ENCODE data around the gene RIOX2.

RIOX2 gene

GRCh38 chr3:97968376-97968775, 3.9 kb downstream of the RIOX2 start:
- DNase-seq (ENCODE audit: low read depth), result no peak
- no peak overlapping the region for H3K4me3 ChIP-seq (ENCODE audit: control insufficient read depth, low read depth, low read length)
- no peak for TF ChIP-seq CTCF (conservative IDR thresholded peaks at IDR 0.05; ENCODE audit: control insufficient read depth, insufficient read depth, low read depth, low read length)

GRCh38 chr3:97967966-97968365, 4.3 kb downstream of the RIOX2 start:
- peak; percentile 19 for TF ChIP-seq CTCF (conservative IDR thresholded peaks at IDR 0.05; ENCODE audit: control insufficient read depth, insufficient read depth, low read depth, low read length)
- H3K4me3 ChIP-seq (ENCODE audit: control insufficient read depth, low read depth, low read length), result no peak overlapping the region
- DNase-seq (ENCODE audit: low read depth), result no peak

- H3K4me3 ChIP-seq (ENCODE audit: control insufficient read depth, low read depth, low read length), result no peak overlapping the region
- peak; percentile 51 for DNase-seq (ENCODE audit: low read depth)
- no peak for TF ChIP-seq CTCF (conservative IDR thresholded peaks at IDR 0.05; ENCODE audit: control insufficient read depth, insufficient read depth, low read depth, low read length)
These were observed 11.1 kb downstream of the RIOX2 start for GRCh38 chr3:97960993-97961766.

- TF ChIP-seq CTCF (conservative IDR thresholded peaks at IDR 0.05; ENCODE audit: control insufficient read depth, insufficient read depth, low read depth, low read length), result no peak
- no peak for DNase-seq (ENCODE audit: low read depth)
- H3K4me3 ChIP-seq (ENCODE audit: control insufficient read depth, low read depth, low read length), result no peak overlapping the region
These were observed 11.7 kb downstream of the RIOX2 start for GRCh38 chr3:97960551-97960950.

- DNase-seq (ENCODE audit: low read depth), result no peak
- TF ChIP-seq CTCF (conservative IDR thresholded peaks at IDR 0.05; ENCODE audit: control insufficient read depth, insufficient read depth, low read depth, low read length), result no peak
- H3K4me3 ChIP-seq (ENCODE audit: control insufficient read depth, low read depth, low read length), result no peak overlapping the region
These were observed 12.4 kb downstream of the RIOX2 start for GRCh38 chr3:97959872-97960271.

GRCh38 chr3:97958796-97959195, 13.4 kb downstream of the RIOX2 start:
- DNase-seq (ENCODE audit: low read depth), result no peak
- H3K4me3 ChIP-seq (ENCODE audit: control insufficient read depth, low read depth, low read length), result no peak overlapping the region
- no peak for TF ChIP-seq CTCF (conservative IDR thresholded peaks at IDR 0.05; ENCODE audit: control insufficient read depth, insufficient read depth, low read depth, low read length)

Data from fibroblast of mammary gland (primary cell).